GM23338 (cell line): ENCODE results near the gene SLC39A11.

ENCODE experiments used
- EZH2 ChIP-seq: fragments of 200-600 bp; sonication (generic); IDR thresholded peaks from one replicate; pipeline ENCODE4 v1.8.0; 2017; ENCODE audit warnings: antibody characterized with exemption, mild to moderate bottlenecking, low read depth; ENCODE audit not compliant: unreplicated experiment
- POLR2AphosphoS5 ChIP-seq: IDR thresholded peaks from 2 replicates; pipeline ENCODE4 v1.6.1; 2016; ENCODE audit warnings: antibody characterized with exemption, low read depth
- TF ChIP-seq, protein P1 (sequence below), 2 experiments: fragments of 200-600 bp in 1 of 2; sonication (generic) in 1 of 2; conservative IDR thresholded peaks; 2 replicates each; pipeline versions ENCODE4 v1.5.1 to v1.6.1; 2016 to 2017; ENCODE audit warnings: antibody characterized with exemption in 2 of 2, low read depth in 2 of 2, mild to moderate bottlenecking in 2 of 2, moderate library complexity in 1 of 2
- TF ChIP-seq, protein P2 (sequence below): IDR thresholded peaks from one replicate; pipeline ENCODE4 v1.6.1; 2018; ENCODE audit warnings: antibody characterized with exemption; ENCODE audit not compliant: unreplicated experiment

DNA sequence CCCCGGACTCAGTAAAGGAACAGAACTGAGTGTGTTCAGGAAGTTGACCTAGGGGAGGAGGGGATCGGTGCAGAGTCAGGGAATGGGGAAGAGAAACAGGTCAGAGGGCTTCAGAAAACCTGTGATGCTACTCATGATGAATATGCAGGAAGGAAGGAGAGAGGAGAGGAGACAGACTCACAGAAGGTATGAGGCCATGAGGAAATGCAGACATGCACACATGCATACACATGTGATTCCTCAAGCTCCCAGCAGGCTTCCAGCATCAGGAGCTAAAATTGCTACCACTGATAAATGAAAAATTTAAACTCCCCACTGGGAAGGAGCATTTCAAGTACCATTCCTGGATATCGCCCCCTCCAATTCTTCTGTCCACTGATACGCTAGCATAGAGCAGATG, 262.6 kb downstream of the SLC39A11 start:
- TF ChIP-seq, protein P1, sequence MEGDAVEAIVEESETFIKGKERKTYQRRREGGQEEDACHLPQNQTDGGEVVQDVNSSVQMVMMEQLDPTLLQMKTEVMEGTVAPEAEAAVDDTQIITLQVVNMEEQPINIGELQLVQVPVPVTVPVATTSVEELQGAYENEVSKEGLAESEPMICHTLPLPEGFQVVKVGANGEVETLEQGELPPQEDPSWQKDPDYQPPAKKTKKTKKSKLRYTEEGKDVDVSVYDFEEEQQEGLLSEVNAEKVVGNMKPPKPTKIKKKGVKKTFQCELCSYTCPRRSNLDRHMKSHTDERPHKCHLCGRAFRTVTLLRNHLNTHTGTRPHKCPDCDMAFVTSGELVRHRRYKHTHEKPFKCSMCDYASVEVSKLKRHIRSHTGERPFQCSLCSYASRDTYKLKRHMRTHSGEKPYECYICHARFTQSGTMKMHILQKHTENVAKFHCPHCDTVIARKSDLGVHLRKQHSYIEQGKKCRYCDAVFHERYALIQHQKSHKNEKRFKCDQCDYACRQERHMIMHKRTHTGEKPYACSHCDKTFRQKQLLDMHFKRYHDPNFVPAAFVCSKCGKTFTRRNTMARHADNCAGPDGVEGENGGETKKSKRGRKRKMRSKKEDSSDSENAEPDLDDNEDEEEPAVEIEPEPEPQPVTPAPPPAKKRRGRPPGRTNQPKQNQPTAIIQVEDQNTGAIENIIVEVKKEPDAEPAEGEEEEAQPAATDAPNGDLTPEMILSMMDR (conservative IDR thresholded peaks at IDR 0.05; ENCODE audit: low read depth in 2 of 2): no peak
- TF ChIP-seq, protein P2, sequence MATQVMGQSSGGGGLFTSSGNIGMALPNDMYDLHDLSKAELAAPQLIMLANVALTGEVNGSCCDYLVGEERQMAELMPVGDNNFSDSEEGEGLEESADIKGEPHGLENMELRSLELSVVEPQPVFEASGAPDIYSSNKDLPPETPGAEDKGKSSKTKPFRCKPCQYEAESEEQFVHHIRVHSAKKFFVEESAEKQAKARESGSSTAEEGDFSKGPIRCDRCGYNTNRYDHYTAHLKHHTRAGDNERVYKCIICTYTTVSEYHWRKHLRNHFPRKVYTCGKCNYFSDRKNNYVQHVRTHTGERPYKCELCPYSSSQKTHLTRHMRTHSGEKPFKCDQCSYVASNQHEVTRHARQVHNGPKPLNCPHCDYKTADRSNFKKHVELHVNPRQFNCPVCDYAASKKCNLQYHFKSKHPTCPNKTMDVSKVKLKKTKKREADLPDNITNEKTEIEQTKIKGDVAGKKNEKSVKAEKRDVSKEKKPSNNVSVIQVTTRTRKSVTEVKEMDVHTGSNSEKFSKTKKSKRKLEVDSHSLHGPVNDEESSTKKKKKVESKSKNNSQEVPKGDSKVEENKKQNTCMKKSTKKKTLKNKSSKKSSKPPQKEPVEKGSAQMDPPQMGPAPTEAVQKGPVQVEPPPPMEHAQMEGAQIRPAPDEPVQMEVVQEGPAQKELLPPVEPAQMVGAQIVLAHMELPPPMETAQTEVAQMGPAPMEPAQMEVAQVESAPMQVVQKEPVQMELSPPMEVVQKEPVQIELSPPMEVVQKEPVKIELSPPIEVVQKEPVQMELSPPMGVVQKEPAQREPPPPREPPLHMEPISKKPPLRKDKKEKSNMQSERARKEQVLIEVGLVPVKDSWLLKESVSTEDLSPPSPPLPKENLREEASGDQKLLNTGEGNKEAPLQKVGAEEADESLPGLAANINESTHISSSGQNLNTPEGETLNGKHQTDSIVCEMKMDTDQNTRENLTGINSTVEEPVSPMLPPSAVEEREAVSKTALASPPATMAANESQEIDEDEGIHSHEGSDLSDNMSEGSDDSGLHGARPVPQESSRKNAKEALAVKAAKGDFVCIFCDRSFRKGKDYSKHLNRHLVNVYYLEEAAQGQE: no peak
- TF ChIP-seq EZH2 (no peak), POLR2AphosphoS5 (no peak)
